HG03520 (cell line): ENCODE results near the gene DHX15.
"Not testable (repeated sequence)": the region's sequence is repeated elsewhere in the genome, so short reads cannot be mapped to it uniquely, and the experiment has no call there.

Source experiments
- ATAC-seq: cut with Tn5 transposase; IDR thresholded peaks from one replicate; pipeline ENCODE4 v1.9.1; 2021; ENCODE audit warnings: mild to moderate bottlenecking, moderate library complexity; ENCODE audit not compliant: unreplicated experiment

Gene DHX15

GRCh38 chr4:24550441-24551175, 33.7 kb downstream of the DHX15 start:
- no peak for ATAC-seq

GRCh38 chr4:24547979-24548378, 36.4 kb downstream of the DHX15 start:
- no peak for ATAC-seq

- no peak for ATAC-seq
Observed at GRCh38 chr4:24544208-24544988, 40.0 kb downstream of the DHX15 start.

DNA sequence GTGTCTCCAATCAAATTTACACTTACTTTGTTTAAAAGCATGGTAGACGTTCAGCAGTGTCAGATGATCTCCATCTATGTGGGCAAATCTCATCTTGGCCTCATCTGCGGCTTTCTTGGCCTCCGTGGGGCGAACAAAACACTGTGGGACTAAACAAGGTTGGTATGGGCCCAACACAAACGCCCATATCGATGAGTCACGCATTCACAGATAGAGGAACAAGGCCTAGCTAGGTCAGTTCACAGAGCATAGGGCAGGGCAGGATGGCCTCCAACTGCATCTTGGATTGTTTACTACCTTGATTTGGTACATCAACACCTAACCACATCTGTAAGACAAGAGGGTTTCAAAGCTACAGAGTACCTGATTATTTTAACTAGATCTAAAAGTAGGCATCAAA, 47.3 kb downstream of the DHX15 start:
- no peak for ATAC-seq

DNA sequence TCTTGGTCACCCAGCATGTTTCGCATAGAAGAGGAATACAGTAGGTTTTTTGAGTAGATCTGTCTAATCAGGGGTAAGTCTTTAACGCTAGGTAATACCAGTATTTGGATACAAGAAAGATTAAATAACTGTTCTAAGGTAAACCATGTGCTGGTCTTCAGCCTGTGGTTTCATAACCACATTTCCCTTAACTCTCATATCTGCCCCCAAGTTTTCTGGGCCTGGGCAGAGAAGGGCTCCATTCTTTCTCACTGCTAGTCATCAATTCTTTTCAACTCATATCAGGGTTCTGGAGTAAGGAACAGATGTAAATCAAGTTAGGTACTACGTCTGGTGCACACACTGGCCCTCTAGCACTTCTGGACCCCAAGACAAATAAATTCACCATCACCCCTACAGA, 49.0 kb downstream of the DHX15 start:
- ATAC-seq: no peak

- ATAC-seq: no peak
Observed at GRCh38 chr4:24533364-24533763, 51.0 kb downstream of the DHX15 start.

DNA sequence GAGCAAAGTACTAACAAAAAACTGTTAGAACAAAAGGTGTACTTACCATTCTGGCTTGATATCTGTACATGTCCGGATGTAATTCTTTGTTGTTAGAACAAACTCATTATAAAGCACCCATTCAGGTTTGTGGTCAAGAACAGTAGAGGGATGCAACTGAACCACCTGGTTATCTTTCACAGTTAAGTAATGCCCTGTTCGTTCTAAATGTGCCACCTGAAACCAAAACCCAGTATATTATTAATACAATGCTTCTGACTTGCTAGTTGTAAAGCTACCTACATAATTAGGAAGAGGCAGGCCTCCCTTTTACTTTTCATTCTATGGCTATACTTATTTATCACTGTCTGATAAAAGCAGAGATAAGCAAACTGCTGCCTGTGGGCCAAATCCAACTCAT, 54.8 kb downstream of the DHX15 start:
- ATAC-seq: no peak

- ATAC-seq: no peak
Observed at GRCh38 chr4:24527371-24527770, 57.0 kb downstream of the DHX15 start.

GRCh38 chr4:24521544-24521943, 62.8 kb downstream of the DHX15 start:
- ATAC-seq: no peak

GRCh38 chr4:24519649-24520048, 64.7 kb downstream of the DHX15 start:
- ATAC-seq: no peak

GRCh38 chr4:24517676-24518075, 66.7 kb downstream of the DHX15 start:
- ATAC-seq: no peak

DNA sequence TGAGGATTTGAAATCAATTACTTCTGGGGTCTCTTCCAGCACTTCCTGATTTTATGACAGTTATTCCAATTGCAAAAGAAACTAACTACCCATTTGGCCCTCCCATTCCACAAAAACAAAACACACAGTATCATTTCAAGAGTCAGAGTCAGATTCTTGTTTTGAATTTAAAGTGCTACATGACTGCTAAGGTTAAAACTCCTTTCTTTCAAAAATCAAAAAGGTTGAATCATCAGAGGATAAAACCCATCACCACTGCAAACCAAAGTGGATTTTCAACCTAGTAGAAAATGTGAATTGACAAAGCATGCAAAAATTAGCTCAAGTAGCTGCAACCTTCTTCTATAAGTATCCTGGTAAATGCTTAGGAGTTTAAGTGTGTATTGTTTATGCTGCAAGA, 67.4 kb downstream of the DHX15 start:
- ATAC-seq: no peak

DNA sequence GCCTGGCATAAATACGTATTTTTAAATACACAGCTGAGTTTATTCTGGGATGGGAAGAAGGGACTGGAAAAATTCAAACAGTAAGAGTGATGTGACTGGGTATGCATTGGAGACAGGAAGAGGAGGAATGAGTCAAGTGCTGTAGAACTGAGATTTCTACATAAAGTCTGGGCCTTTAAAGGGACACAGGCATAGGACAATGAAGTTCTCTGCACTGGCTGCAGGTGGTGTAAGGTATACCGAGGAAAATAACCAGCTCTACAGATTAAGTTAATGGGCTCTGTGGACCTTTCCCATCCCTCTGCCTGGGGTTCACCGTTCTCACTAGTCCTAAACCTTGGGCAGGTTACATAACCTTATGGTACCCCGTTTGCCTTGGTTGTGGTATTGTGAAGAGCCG, 68.7 kb downstream of the DHX15 start:
- no peak for ATAC-seq

DNA sequence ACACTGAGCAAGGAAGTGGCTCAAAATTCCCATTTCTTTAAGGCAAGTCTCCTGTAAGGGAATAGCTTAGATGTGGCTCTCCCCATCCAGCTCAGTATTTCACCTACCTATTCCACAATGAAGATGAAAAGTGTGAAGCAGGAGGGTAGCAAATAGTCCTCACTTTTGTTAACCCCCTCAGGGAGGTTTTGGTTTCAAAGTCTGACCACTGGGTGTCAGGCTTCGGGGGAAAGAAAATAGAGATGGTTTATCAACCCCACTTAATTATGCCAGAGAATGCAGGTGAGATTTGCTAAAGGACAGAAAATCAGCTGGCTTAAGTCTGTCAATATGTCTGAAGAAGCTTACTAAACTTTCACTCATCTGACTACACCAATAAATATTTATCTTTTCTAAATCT, 69.5 kb downstream of the DHX15 start:
- ATAC-seq: no peak

DNA sequence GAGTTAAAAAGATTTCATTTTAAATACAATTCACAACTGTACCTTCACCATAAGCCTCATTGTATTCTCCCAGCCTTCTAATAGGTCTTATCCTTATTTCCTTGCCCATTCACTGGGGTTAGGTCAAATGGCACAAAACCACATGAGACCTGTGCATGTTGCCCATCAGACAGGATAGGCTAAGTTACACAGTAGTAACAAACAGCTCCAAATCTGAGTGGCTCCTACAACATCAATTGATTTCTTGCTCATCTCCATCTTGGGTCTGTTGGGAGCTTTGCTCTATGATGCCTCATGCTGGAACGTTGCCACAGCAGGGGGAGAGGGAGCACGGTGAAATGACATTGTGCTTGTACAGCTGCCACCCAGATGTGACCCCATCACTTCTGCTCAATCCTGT, 70.6 kb downstream of the DHX15 start:
- no peak for ATAC-seq

DNA sequence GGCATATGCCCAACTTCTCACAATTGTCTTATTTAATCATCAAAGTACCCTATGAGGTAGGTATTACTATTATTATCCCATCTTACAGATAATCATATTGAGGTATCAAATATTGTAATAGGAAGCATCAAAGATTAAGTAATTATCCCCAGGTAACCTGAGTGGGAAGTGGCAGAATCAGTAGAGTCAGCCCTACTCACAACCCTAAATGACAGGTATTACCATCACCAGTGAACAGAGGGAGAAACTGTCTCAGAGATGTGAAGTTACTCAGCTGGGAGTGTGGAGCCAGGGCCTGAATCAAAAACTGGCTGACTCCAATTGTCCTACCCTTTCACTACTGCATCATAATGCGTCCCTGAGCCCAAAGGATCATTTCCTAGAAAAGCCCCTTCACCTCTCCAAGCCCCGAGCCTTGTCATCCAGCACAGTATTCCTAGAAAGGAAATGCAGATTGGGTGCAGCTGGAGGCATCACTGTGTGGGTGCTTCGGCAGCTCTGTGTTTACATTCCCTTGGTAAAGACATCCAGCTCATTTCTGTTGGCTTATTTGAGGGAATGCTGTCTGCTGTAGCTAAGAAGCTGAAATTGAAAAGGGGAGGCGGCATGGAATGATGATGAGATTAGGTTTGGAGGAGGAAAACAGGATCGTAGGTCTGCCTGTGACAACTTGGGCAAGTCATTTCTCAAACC, 72.8 kb downstream of the DHX15 start:
- ATAC-seq: no peak

DNA sequence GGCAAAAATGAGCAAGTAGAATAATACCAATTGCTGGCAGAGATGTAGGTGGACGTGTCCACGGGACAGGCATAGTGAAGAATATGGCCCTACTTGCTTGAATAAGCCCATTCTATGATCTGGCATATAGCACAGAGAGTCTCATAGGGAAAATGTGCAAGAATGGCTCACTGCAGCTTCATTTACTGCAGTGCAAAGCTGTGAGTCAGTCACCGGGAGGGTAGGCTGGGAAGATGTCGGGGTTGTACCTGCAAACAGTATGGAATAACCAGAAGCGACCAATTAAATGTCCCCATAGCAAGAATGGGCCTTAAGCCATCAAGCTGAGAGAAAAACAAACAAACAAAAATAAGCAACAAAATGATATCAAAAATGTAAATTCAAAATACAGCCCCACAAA, 74.3 kb downstream of the DHX15 start:
- ATAC-seq: no peak

- ATAC-seq: no peak
Observed at GRCh38 chr4:24508541-24508940, 75.8 kb downstream of the DHX15 start.

DNA sequence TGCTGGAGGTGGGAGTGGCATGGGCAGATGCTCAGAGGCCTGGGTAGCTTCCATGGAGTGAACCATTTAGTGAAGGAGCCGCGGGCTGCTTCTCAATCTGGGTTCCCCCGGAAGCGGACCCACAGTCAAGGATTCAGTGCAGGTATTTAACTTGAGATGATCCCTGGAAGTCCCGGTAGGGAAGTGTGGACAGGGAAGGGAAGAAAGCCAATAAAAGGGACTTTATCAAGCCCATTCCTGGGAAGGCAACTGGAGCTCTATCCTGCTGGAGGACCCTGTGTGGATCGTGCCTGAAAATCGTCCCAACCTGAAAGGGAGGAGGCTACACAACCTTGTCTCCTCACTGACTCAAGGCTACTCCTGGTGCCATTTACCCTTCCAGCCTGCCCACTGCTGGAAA, 76.9 kb downstream of the DHX15 start:
- ATAC-seq: no peak

- not testable (repeated sequence) for ATAC-seq
Observed at GRCh38 chr4:24503090-24503489, 81.3 kb downstream of the DHX15 start.

DNA sequence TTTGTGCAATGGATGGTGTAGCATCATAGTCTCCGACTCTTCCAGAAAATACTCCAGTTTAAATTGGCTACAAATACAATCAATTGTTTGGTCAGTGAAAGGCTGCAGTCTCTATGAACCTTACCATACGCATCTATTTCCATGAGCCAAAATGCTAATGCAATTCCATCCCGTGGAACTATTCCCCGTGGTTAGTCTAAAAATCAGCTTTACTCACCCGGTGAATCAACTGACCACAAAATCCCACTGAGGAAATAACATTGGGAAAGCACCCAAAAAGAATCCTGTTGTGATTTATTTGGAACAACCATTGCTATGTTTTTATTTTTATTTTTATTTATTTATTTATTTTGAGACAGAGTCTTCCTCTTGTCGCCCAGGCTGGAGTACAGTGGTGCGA, 87.1 kb downstream of the DHX15 start:
- ATAC-seq: no peak

GRCh38 chr4:24496597-24496996, 87.8 kb downstream of the DHX15 start:
- no peak for ATAC-seq
